HCT116 (cell line): ENCODE measurements around the gene PDP2. TPM values are rescaled to one million over a fixed set of nuclear protein-coding genes. Genes with fewer than 3 reads are reported as not detected.

Experiments
- ATAC-seq: fragments of 200-7000 bp; cut with Tn5 transposase; 2 replicates; pipeline ENCODE4 v1.9.1; 2020; ENCODE audit warnings: mild to moderate bottlenecking, moderate library complexity
- BruUV-seq: library from RNA; stranded (reverse); fragments of 400-500 nt; replicated peaks from 2 replicates; lab custom pipeline; 2021; lab: Mats Ljungman, UMichigan
- CTCF ChIA-PET: fragments of 300-600 bp; sonication (Branson Sonifier 250); formaldehyde crosslinking; loops from one replicate; lab custom pipeline; 2021; ENCODE audit warnings: antibody characterized with exemption; lab: Charles Lee
- POLR2A ChIA-PET: fragments of 300-600, 350-600 bp; sonication (Branson Sonifier 250); formaldehyde crosslinking; loops from one replicate; lab custom pipeline; 2021; ENCODE audit warnings: antibody characterized with exemption; lab: Charles Lee
- RAD21 ChIA-PET, 2 experiments: fragments of 300-600 bp; sonication (Branson Sonifier 250); formaldehyde crosslinking; loops; one replicate each; lab custom pipeline; 2023; ENCODE audit warnings: low total read pairs in 2 of 2; ENCODE audit not compliant: uncharacterized antibody in 2 of 2, unreplicated experiment in 2 of 2, low non-redundant PET in 1 of 2; lab: Charles Lee
- DNase-seq: peaks from one replicate; pipeline ENCODE4 v3.0.0-alpha.2; 2010; ENCODE audit warnings: low read depth, low spot score
- H2AFZ ChIP-seq: fragments of 200-600 bp; shearing (Covaris generic), sonication (generic); 2 replicates; pipeline ENCODE4 v1.6.1; 2017; ENCODE audit warnings: low read depth, mixed run types, mixed read lengths, antibody characterized with exemption, low read length; ENCODE audit not compliant: poor library complexity, severe bottlenecking
- H3K27ac ChIP-seq: 2 replicates; pipeline ENCODE4 v1.5.1; 2012; ENCODE audit warnings: low read depth, low read length
- H3K27me3 ChIP-seq: fragments of 200-600 bp; sonication (generic); 2 replicates; pipeline ENCODE4 v1.6.1; 2016; ENCODE audit warnings: mixed run types, low read length, mixed read lengths; ENCODE audit not compliant: insufficient read depth
- H3K36me3 ChIP-seq, 2 experiments: fragments of 200-500 bp in 1 of 2; fragments of 200-600 bp in 1 of 2; sonication (Bioruptor generic) in 1 of 2; sonication (generic) in 1 of 2; 2 replicates each; pipeline versions ENCODE4 v1.5.1 to v1.6.1; 2014 to 2016; ENCODE audit warnings: low read length in 2 of 2, inconsistent platforms in 1 of 2, mixed read lengths in 1 of 2, mixed run types in 1 of 2; ENCODE audit not compliant: insufficient read depth in 2 of 2, control insufficient read depth in 1 of 2
- H3K4me1 ChIP-seq, 2 experiments: fragments of 200-600 bp in 1 of 2; sonication (generic) in 1 of 2; 2 replicates each; pipeline versions ENCODE4 v1.5.1 to v1.6.1; 2012 to 2017; ENCODE audit warnings: low read length in 2 of 2, inconsistent platforms in 1 of 2, mild to moderate bottlenecking in 1 of 2, mixed read lengths in 1 of 2, mixed run types in 1 of 2, moderate library complexity in 1 of 2; ENCODE audit not compliant: insufficient read depth in 2 of 2, control insufficient read depth in 1 of 2
- H3K4me2 ChIP-seq: fragments of 200-600 bp; sonication (generic); 2 replicates; pipeline ENCODE4 v1.6.1; 2017; ENCODE audit warnings: mixed run types, low read length, mixed read lengths
- H3K4me3 ChIP-seq, 2 experiments: fragments of 200-600 bp in 1 of 2; sonication (generic) in 1 of 2; replicated peaks in 1 of 2; 2 replicates each; pipeline ENCODE4 v1.5.1; 2011 to 2016; ENCODE audit warnings: low read length in 2 of 2, control low read depth in 1 of 2, low read depth in 1 of 2, mild to moderate bottlenecking in 1 of 2, mixed read lengths in 1 of 2, mixed run types in 1 of 2
- H3K79me2 ChIP-seq: fragments of 200-600 bp; sonication (generic); 2 replicates; pipeline ENCODE4 v1.6.1; 2017; ENCODE audit warnings: mild to moderate bottlenecking, mixed run types, low read length, moderate library complexity, mixed read lengths; ENCODE audit not compliant: insufficient read depth
- H3K9ac ChIP-seq: fragments of 200-600 bp; sonication (generic); 2 replicates; pipeline ENCODE4 v1.6.1; 2016; ENCODE audit warnings: low read length, mixed read lengths
- H3K9me2 ChIP-seq: fragments of 200-600 bp; sonication (generic), shearing (Covaris generic); 2 replicates; pipeline ENCODE4 v1.6.1; 2017; ENCODE audit warnings: mixed run types, mild to moderate bottlenecking, moderate library complexity; ENCODE audit not compliant: insufficient read depth
- H3K9me3 ChIP-seq, 2 experiments: fragments of 200-500 bp in 1 of 2; fragments of 200-600 bp in 1 of 2; sonication (Bioruptor generic) in 1 of 2; sonication (generic) in 1 of 2; 2 replicates each; pipeline ENCODE4 v1.6.1; 2014 to 2017; ENCODE audit warnings: low read length in 2 of 2, mixed read lengths in 2 of 2, inconsistent platforms in 1 of 2, low read depth in 1 of 2, mild to moderate bottlenecking in 1 of 2, mixed run types in 1 of 2, moderate library complexity in 1 of 2; ENCODE audit not compliant: control insufficient read depth in 1 of 2, insufficient read depth in 1 of 2
- H4K20me1 ChIP-seq: fragments of 200-600 bp; sonication (generic), shearing (Covaris generic); 2 replicates; pipeline ENCODE4 v1.6.1; 2017; ENCODE audit warnings: mixed run types, mild to moderate bottlenecking, moderate library complexity; ENCODE audit not compliant: insufficient read depth
- SP1 ChIP-seq: IDR thresholded peaks from 2 replicates; pipeline ENCODE4 v1.6.1; 2012; ENCODE audit warnings: low read depth
- intact Hi-C: fragments of 100-400 bp; cut with micrococcal nuclease; formaldehyde crosslinking; loops from 2 replicates; pipeline ENCODE4 v1.10.0; 2022
- total RNA-seq: library from RNA; stranded (reverse); gene quantifications from one replicate; pipeline ENCODE4 v1.2.1, GENCODE V29; 2021; ENCODE audit not compliant: unreplicated experiment
- TF ChIP-seq, protein P1 (sequence below): IDR thresholded peaks from 2 replicates; pipeline ENCODE4 v1.6.1; 2011; ENCODE audit warnings: mild to moderate bottlenecking, low read length, moderate library complexity; ENCODE audit not compliant: insufficient replicate concordance; ENCODE audit errors: extremely low read depth
- TF ChIP-seq, protein P2 (sequence below): IDR thresholded peaks from 2 replicates; pipeline ENCODE4 v1.6.1; 2012

The PDP2 gene
- total RNA-seq, 1 experiment from 2014 or later: 19.9 TPM

DNA sequence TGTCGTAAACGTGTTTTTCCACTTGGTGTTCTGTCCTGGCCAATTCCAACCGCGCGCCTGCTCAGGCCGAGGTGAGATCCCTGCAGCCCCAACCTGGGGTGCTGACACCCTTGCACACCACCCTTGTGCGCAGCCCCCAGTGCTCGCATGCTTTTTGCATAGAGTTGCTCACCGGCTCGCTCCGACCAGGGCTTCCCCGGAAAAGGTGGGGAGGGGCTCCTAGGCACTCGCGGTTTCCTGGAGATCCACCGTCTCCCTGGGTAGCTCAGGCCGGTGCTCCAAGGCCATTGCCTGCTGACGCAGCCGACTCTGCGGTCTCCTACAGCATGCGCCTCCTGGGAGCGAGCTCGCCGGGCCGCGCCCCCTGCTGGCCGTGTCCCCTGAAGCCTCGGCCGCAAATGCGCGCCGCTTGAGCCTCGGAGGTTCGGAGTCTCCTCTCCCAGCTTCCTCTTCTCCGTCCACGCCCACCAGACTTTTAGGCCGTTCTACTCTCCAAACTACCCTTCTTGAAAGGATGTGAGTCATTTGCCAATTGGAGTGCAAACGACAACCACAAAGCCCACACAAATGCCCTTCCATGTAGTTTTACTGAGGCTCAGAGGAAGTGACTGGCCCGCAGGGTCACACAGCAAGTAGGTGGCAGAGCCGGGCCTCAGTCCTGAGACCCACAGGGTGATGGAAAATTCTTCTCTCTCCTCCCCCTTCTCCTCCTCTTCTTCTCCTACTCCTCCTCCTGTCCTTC lies 7.2 kb upstream of the PDP2 start (continued):
- TF ChIP-seq, protein P1, sequence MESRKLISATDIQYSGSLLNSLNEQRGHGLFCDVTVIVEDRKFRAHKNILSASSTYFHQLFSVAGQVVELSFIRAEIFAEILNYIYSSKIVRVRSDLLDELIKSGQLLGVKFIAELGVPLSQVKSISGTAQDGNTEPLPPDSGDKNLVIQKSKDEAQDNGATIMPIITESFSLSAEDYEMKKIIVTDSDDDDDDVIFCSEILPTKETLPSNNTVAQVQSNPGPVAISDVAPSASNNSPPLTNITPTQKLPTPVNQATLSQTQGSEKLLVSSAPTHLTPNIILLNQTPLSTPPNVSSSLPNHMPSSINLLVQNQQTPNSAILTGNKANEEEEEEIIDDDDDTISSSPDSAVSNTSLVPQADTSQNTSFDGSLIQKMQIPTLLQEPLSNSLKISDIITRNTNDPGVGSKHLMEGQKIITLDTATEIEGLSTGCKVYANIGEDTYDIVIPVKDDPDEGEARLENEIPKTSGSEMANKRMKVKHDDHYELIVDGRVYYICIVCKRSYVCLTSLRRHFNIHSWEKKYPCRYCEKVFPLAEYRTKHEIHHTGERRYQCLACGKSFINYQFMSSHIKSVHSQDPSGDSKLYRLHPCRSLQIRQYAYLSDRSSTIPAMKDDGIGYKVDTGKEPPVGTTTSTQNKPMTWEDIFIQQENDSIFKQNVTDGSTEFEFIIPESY: no peak
- TF ChIP-seq, protein P2, sequence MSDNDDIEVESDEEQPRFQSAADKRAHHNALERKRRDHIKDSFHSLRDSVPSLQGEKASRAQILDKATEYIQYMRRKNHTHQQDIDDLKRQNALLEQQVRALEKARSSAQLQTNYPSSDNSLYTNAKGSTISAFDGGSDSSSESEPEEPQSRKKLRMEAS: peak; percentile 94

DNA sequence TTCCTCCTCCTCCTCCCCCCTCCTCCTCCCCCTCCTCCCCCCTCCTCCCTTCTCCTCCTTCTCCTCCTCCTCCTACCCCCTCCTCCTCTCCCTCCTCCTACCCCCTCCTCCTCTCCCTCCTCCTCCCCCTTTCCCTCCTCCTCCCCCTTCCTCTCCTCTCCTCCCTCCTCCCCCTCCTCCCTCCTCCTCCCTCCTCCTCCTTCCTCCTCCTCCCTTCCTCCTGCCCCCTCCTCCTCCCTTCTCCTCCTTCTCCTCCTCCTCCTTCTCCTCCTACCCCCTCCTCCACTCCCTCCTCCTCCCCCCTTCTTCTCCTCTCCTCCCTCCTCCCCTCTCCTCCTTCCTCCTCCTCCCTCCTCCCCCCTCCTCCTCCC lies 6.6 kb upstream of the PDP2 start:
- no peaks in the 10 kb centered on the region for H3K79me2 ChIP-seq
- H2AFZ ChIP-seq: no peak overlapping the region
- no peaks in the 10 kb centered on the region for H4K20me1 ChIP-seq
- DNase-seq (no peak), ATAC-seq (no peak)
- H3K9me3 ChIP-seq: no peaks in the 10 kb centered on the region
- H3K4me1 ChIP-seq: peaks cover 12 to 27% of the 10 kb centered on the region in 2 experiments
- no TSS peak for BruUV-seq
- no peak for TF ChIP-seq SP1
- H3K9me2 ChIP-seq: no peaks in the 10 kb centered on the region
- ChIA-PET CTCF (interaction anchor here (0.6 to 2.6 kb wide), 15 partner anchors 9 to 468 kb away, joined by 3 to 19 read pairs (median 5); partner anchors contain the start of gene NAE1), POLR2A (interaction anchor here (0.6 to 1.6 kb wide), 4 partner anchors 8 to 80 kb away, joined by 3 to 5 read pairs (median 4); partner anchors contain the start of gene NAE1), RAD21 (interaction anchor here (0.8 to 1.6 kb wide), 2 partner anchors 42 to 179 kb away, joined by 3 to 6 read pairs; partner anchors contain the start of gene NAE1 (in 1 of the 2))
- intact Hi-C loops: loop anchor here (2.0 to 5.0 kb wide), 2 partner anchors 311 to 467 kb away; no protein-coding TSS in a partner anchor
- no peak overlapping the region for H3K9ac ChIP-seq
- peak overlapping the region; percentile 87 for H3K4me2 ChIP-seq
- H3K27ac ChIP-seq: peak overlapping the region; percentile 65
- H3K36me3 ChIP-seq: no peaks in the 10 kb centered on the region
- H3K27me3 ChIP-seq: no peaks in the 10 kb centered on the region
- H3K4me3 ChIP-seq: peak overlapping the region in 1 of 2 experiments; percentile 23; a peak in 1 of 4 replicates
